Right kidney (tissue), 1 donor: ENCODE results near the gene CLMN.

ENCODE experiments used
- DNase-seq: peaks from one replicate; pipeline ENCODE4 v3.0.0-alpha.2; 2016

CLMN gene

DNA sequence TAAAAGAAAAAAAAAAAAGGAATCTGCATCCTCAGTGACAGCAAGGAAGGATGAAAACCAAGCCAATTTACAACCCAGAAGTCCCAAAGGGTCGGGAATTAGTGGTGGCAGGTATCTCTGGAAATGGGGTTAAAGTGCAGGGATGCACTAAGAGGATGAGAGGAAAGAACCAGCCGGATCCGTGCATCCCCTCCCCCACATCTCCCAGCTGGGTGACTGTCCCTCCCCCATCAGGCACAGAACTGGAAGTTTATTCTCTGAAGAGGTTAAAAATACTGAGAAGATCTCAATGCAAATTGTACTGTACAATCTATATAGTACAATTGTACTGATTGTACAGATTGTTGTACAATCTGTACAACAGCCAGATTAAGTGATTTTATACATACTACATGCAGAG, 15.4 kb downstream of the CLMN start:
- no peak for DNase-seq

DNA sequence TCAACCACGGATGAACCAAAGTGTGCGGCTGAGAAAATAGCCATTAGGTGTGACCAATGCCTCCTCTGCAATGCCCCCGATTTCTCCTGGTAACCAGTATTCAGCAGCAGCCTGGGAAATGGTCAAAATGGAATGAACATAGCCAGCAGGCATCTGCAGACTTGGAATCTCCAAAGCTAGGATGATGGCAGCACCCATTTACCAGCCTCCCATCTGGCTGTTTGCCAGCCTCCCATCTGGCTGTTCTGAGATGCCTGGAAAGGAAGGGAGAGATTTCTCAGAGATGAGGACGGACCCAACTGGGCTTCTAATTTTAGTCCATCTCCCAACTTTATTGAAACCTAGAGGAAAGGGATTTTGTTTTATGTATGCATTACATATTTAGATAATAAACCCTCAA, 16.2 kb downstream of the CLMN start:
- DNase-seq: no peak

DNA sequence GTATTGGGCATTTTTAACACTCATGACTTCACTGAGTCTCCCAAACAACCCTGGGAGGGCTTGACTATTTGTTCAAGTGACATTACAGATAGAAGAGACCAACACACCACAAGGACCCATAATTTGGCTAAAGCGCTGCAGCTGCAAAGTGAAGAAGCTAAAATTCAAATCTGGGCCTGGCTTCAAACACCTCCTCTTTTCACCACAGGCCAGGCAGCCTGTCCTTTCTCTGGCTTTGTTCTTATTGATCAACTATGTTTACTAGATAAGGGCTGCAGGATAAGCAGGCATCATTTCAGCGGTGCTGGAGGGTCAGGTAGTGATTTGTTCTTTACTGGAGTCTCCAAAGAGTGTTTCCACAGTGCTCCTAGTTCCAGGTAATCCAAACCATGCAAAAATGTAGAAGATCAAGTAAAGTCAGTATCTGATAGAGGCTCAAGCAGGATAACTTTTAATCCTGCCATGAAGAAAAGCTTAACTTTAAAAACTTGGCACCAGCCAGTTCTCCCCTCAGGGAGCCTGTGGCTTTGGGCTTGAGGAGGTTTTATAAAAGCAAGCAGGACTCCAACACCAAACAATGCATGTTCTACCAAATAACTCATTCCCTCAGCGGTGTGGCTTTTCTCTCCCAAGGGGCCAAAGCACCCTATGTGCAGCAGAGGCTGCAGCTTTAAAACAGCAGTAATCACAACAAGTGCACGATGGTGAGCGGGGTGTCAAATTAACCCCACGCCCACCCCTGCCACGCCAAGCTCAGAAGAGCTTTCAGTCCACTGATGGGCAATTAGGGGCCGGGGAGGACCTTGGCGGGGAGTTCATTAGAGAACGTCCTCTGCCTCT, 16.8 kb downstream of the CLMN start:
- DNase-seq: no peak

DNA sequence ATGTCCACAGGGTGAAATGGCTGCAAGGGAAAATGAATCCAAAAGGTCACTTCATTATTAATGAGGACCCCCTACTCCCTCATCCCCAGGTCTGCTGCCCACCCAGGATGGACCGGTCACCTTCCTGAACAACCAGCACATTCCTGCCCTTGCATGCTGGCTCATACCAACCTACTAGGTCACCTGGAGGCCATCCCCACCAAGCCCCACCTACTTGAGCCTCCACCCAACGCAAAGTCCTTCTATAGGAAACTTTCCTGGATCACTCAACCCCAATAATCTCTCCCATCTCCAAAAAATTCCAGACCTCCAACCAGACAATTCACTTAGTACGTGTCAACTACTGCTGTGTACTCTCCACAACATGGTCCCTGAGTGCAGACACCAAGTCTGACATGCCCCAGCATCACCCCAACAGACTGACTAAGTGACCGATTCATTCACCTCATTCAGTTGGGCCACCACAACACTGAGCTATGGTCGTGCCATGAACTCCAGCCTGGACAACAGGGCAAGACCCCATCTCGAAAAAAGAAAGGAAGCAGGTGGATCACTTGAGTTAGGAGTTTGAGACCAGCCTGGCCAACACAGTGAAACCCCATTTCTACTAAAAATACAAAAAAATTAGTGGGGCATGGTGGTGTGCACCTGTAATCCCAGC, 18.1 kb downstream of the CLMN start:
- DNase-seq: no peak

DNA sequence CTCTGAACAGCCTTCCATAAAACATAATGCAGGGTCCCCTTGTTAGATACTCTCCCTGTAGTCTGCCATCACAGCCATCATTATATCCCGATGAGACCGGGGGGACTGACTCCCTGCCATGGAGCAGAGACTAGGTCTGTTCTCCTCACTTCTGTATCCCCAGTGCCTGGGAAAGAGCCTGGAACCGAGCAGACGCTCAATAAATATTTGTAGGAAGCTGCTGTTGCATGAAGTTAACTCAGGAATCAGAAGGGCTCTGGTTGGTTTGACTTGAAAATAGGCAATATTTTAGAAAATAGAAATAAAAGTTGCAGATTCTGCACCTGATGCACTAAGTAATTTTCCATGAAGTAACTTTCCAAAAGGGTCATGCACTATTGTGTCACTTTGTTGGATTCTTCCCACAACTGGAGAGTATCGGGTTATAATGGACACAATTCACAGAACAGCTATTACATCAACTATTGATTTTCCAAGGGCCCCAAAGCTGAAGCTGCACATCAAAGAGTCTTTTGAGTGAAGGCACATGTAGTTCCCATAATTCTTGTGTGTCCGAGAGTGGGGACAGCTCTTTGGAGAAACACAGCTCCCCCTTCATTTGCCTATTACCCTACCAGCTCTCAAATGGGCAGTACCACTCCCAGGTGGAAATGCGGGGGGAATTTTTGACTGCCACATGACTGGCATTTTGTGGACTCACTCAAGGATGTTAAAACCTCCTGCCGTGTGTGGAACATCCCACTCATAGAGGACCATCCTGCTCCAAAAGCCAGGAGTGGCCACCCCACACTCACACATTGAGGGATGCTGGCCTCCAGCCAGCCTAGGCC, 18.8 kb downstream of the CLMN start:
- DNase-seq: no peak

DNA sequence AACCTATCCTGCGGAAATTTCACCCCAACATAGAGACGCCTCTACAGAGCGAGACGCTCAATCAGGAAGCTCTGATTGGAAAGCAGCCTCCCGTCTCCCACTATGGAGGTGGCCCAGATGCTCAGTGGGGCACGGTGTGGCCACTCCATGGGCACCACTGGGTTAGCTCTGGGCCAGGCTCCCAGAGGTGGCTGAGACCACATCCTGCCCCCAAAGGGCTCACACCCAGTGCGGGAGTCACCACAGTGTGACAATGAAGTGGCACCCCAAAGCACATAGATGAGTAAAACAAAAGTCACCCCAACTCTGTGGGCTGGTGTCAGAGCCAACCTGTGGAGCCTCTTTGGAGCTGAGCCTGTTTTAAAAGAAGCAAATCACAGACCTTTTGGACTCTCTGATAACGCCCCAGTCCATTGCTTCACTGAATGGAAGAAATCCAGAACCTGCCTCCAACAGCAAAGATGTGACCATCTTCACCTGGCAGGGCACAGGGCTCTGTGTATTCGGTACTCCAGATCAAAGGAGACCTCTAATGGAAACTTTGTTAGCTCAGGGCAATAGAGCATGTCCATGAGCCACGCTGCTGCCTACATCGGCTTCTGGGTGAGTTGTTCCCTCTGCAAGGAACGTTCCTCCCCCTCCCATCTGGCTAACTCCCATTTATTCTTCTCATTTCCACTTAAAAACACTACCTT, 19.6 kb downstream of the CLMN start:
- no peak for DNase-seq

DNA sequence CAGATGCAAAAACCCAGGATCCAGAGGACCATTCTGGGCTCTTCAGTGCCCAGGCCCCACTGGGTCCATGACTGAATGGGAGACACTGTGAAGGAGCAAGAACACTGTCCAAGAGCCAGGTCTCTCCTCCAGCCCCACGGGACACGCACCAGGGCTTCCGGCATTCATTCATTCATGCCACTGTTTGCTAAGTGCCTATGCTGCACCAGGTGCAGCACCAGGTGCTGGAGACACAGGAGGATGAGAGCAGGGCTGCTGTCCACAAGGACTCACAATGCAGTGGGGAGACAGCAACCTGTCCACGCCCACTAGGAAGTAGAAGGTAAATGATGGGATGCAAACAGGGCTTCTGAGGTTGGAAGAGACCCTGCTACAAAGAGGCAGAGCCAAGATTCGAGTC, 20.4 kb downstream of the CLMN start:
- no peak for DNase-seq

DNA sequence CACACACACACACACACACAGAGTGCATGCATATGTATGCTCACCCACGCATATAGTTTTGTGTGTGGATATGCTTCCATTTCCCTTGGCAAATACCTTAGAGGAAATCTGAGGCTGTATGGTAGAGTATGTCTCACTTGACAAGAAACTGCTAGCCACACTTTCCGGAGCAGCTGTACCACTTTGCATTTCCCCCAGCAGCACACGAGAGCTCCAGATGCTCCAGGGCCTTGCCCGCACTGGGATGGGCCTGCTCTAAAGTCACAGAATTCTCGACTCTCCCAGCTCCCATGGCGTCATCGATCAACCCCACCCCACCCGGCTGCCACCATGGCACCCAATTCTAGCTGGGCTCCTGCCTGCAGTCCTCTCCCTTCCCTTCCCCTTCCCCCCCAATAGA, 21.9 kb downstream of the CLMN start:
- no peak for DNase-seq

DNA sequence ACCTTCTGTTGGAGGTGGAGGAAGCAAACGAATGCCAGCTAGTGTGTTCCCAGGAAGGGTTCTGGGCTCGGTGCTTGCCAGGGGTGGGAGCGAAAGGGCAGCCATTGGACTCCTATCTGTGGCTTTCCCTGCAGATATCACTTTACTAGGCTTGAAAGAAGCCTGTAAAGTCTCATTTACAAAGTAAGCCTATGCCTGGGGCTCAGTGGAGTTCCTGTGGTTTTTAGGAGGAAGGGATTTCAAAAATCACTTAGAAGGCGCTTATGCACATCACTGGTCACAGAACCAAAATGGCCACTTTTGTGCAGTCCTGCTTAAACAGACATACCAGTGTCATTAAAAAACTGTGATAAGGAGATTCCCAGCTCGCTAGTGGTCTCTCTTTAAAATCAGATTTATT, 22.7 kb downstream of the CLMN start:
- DNase-seq: no peak

DNA sequence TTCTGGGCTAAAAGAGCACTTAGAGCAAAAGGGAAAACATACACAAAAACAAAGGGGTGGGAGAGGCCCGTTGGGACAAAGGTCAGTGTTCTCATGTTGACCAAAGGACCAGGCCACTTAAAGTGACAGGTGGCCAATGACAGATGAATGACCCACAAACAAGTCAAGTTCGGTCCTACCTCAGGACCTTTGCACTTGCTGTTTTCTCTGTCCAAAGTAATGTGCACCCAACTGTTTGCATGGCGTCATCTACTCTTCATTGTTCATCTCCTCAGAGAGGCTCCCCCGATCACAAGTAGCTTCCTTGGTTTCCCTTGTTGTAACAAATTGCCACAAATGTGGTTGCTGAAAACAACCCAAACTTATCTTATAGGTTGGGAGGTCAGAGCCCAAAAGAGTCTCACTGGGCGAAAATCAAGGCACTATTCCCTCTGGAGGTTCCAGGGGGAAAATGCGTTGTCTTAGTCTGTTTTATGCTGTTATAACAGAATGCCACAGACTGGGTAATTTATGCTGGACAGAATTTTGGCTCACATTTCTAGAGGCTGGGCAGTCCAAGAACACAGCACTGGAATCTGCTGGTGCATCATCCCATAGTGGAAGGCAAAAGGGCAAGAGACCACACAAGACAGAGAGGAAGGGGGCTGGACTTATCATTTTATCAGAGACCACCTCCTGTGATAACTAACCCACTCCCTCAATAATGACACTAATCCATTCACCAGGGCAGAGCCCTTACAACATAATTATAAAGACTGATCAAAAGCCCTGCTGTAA, 23.9 kb downstream of the CLMN start:
- no peak for DNase-seq

DNA sequence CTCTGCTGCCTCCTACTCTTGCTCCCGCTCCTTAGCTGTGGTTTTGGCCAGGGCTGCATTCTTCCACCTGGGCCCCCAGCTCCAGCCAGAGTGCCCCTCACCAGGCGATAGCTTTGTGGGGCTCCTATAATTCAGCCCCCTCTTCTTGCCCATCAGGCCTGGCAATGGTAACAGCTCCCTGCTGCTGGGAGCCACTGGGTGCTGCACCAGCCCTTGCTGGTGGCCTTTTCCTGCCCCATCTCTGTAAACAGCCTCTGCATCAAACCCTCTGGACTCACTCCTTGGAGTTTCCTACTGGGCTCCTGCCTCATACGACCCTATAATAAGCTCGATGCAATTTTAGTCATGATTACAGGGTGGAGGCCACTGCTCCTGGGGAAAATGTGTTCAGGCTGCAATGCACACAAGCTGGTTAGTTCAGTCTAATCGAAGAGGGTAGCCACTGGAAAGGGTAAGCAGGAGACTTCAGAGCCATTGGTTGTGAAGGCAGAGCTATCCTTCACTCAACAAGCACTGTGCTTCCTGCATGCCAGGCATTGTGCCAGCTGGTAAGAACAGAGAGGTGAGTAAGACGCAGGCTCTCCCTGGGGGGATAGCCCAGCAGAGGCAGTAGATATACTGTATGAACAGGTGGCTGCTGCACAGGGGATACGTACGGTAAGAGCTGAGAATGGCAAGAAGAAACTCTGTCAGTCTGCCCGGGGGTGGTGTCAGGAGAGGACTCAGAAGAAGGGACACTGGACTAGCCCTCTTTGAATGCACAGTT, 24.7 kb downstream of the CLMN start:
- no peak for DNase-seq

DNA sequence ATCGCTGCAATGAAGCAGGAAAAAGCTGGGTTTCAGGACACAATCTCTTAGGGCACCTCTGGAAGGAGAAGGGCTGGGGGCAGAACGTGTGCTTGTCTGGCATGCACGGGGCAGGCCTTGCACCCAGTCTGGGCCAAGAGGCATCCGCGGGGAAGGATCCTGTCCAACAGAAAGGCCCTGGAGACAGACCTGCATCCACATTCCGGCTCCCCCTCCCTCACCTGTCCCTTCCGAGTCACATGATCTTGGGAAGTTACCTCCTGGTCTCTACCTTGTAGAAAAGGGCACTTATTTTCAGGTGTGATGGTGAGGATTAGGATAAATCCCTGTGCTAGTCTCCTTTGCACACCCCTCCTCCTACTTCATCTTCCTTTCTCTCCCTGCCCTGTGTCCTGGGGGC, 25.4 kb downstream of the CLMN start:
- DNase-seq: no peak

DNA sequence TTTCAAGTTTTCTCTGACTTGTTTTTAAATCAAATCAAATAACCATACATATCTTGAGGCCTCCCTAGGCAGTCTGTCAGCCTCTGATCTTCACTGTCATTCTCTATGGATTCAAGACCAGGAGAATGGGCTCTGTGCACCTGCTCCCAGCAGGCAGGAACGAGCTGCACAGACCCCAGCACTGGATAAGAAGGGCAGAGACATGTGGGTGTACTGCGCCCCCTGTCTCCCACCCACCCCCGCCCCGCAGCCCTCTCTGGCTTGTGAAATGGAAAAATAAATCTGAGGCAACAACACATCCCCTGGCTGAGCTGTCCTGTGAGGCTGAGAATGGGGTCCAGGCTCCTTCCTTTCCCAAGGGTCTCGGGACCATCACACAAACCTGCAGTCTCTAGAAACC, 26.3 kb downstream of the CLMN start:
- DNase-seq: no peak

DNA sequence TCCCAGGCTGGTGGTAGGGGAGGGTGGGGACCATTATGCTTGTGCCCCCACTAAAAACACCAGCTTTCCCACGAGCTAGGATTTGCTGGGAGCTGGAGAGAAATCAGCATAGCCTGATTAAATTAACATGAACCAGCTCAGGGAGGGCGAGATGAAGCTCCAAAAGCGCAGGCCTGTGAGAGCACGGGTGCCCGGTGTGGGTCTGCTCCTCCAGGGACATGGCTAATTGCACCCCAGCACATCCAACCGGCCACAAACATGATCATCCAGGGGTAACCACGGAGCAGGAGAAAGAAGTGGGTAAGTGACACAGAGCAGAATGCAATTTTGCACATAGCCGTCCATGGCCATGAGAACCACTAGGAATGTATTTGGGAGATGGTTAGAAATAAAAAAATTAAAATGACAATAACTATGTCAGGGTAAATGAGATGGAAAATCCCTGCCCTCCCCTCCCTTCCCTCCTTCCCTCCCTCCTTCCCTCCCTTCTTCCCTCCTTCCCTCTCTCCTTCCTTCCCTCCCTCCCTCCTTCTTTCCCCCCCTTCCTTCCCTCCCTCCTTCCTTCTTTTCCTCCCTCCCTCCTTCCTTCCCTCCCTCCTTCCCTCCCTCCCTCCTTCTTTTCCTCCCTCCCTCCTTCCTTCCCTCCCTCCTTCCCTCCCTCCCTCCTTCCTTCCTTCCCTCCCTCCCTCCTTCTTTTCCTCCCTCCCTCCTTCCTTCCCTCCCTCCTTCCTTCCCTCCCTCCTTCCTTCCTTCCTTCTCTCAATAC, 26.9 kb downstream of the CLMN start:
- DNase-seq: no peak

DNA sequence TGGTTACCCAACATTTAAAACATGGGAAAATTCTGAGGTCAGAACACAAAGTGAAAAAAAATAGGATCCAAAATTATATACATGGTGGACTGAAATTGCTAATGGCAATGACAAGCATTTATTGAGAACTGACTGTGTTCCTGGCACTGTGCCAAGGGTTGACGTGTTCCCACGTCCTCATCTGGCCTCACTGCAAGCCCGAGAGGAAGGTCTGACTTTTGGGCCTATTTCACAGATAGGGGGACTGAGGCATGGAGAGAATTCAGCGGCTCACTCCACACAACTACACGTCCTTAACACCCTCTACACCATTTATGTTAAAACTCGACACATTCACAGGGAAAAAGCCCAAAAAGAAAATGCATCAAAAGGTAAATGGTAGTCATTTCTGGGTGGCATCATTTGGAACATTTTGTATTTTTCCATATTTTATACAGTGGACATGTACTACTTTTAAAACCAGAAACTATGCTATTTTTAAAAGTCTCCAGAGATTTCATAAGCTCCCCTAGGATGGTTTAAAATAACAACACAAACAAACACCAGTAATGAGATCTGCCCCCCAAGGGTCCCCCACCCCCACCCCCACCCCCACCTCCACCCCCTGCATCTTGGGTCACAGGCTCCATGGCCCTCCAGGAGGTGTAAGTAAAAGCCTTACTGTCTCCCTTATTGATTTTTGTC, 27.7 kb downstream of the CLMN start:
- no peak for DNase-seq

DNA sequence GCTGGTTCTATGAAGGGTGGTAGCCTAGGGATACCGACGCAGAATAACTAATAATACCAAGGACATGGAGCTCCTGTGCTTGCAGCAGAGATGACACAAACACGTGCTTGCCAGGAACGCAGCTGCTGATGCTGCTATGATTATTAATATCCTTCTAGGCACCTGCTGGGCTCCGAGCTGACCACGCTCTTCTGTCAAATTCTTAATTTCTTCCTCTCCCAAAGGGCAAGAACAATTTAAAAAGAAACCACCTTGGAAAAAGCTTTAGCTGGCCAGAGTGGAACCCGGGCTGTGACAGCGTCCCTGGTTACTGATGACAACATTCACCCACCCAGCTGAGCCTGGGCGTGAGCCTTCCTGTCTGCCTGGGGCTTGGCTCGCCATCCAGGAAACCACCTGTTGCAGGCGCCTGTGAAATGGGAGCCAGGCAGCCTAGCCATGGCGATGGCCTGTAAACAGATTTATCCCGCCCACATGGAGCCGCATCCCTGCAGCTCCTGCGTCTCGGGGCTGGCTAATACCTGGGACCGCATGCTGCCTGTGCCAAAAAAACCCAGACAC, 28.8 kb downstream of the CLMN start:
- DNase-seq: no peak

DNA sequence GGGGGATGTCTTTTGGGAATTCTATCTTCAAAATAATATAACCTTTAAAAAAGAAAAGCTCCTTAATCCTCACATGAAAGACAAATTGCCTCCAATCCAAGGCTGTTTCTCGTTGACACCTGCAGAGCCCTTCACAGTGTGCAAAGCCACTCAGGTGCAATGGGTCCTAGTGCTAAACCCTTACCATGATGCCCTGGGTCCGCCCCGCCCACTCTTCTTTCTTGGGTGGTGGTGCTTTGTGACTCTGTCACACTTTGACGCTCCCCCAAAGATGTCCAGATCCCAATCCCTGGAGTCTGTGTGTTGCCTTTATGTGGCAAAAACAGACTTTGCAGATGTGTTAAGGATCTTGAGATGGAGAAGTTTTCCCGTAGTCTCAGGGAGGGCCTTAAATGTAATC, 29.7 kb downstream of the CLMN start:
- DNase-seq: no peak

DNA sequence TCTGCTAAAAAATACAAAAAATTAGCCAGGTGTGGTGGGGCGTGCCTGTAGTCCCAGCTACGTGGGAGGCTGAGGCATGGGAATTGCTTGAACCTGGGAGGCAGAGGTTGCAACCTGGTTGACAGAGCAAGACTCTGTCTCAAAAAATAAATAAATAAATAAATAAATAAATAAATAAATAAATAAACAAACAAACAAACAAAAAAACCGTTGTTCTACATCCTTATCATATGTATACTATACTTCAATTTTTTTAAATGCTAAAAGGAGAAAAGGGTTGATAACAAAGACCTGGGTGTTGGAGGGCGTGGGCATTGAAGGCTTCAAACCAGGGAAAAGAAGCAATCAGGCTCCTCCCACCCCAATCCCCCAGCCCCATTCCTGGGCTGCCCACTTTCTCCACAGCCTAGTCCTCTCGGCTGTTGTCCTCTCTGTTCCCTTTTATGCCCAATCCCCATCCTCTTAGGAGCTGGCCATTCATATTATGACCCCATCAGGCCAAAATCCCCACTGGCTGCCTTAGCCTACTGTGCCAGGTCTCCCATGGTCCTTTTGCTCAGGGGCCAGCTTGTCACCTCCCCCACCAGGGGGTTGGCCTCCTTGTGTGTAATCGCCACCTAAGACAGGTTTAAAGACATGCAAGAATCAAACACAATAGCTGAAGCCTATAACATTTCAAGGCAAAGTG, 30.2 kb downstream of the CLMN start:
- DNase-seq: no peak
